Measurements from ENCODE around the gene MOXD1.

MOXD1 gene

DNA sequence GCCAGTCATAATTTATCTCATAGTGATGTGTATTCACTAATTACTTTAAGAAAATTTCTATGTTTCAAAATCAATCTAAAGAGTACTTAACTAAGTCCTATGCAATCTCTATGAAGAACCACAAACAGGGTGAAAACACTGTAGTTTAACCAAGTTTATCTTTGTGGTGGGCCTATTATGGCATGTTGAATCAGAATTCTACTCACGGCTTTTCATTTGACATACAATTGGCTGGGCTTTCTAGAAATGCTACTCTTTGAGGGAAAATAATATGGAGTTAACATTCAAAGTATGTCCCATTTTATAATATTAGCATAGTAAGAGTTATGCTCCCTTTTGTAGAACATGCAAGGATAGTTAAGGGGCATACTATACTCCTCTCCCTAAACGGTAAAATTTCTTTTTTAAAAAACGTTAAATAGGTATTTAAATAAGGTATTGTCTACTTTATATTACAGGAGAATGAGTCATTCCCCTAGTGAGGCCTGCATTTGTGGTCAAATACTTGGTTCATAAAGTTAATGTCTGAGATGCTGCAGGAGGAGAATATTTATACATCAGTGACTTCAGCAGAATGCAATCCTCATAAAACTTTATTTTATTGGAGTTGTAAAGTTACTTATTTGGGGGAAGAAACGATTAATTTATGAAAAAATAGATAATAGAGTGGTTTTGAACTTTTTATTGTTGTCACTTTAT is 1.8 kb downstream of the MOXD1 start:
- no peak for DNase-seq (ENCODE audit: low spot score)

DNA sequence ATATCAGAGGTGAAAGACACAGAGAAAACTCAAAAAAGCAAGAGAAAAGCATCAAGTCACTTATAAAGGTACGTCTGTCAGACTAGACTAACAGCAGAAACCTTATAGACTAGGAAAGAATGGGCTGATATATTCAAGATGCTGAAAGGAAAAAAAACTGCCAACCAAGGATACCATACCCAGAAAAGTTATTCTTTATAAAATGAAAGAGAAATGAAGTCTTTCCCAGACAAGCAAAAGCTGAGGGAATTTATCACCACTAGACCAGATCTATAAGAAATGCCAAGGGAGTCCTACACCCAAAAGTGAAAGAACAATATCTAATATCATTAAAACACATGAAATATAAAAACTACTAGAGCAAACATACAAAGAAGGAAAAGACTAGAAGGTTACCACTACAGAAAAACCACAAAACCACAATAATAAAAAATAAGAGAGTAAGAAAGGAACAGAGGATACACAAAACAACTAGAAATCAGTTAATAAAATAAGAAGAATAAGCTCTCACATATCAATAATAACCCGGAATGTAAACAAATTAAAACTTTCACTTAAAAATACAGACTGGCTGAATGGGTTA is 6.2 kb downstream of the MOXD1 start:
- no peak for DNase-seq (ENCODE audit: low spot score)

DNA sequence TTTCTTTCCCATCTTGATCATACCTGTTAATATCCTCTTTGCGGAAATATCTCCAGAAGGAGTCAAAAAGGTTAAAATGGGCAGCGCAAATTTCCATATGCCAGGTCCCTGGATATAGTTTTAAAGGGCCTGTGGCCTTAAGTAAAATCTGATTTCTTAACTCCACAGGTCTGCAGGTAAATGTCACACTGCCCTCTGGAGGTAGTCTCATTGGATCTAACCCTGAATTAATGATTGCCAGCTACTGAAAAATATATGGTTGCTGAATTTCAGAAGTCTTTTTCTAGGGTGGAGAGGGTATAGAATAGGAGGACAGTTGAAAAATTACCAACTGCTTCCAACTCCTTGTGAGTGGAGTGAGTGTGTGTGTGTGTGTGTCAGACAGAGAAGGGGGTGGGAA is 8.5 kb downstream of the MOXD1 start:
- no peak for DNase-seq (ENCODE audit: low spot score)

DNA sequence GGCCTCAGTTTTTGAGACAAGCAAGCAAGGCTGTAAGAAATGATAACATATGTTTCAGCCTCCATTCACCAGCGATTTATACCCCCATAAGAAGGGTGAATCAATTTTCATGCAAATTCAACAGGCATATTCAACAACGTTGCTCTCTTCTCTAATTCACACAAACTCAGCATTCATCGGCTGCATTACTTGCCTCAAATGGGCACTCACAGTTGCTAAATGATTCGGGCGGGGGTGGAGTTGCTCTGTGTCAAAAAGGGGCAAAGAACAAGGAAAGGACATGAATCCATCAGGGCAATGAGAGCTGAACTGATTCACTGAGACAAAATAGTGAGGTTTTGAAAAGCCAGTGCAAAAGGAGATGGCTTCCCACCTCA is 9.0 kb downstream of the MOXD1 start:
- DNase-seq (ENCODE audit: low spot score), result no peak

DNA sequence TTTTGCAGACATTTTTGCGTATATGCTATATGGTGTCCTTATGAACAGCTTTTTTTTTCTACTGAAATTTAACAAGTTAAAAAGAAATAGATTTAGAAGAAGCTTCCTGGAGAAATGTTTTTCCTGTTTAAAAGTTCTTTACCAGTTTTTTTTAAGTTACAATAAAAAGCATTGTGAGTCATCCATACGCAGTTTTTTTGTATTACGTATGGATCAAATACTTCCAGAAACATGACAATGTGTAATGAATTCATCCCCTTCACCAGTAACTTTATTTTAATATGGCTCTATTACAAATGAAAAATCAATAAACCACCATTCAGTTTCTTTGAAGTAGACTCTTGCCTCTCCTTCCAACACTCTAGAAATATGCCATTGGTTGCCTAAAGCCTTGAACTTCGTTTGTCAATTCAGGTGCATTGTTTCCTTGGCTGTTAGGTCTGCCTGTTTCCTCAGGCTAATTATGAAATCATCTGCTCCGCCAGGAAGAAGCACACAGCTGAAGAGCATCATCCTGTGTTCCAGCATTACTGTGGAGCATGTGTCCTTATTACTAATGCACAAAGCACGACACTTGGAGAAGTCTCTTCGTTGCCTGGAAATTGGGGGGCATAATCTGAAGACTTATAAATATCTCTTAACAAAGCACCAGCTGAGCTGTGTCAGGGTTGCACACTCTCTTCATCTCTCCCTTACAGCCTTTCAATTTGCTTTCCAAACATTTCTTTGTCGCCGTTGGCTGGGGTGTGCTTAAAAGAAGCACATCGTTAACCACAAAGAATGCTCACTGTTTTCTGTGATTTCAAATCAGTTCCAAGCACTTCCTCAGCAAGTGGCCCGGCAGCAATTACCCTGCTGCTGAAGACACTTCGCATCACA is 9.6 kb downstream of the MOXD1 start:
- no peak for DNase-seq (ENCODE audit: low spot score)

DNA sequence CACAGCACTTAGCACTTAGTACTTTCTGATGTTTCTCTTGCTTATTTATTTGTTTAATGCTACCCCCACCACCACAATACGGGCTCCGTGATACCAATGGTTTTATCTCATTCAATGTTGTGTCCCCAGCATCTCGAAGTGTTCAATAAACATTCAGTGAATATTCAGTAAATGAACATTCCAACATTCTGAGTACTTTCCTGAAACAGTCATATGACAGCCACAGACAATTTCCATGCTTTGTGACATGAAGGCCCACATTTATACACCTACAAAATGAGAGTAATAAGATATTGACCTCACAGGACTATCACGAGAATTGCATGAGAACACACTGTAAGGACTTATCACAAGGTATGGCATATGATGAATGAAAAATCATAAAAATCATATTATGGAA is 10.8 kb downstream of the MOXD1 start:
- no peak for DNase-seq (ENCODE audit: low spot score)

DNA sequence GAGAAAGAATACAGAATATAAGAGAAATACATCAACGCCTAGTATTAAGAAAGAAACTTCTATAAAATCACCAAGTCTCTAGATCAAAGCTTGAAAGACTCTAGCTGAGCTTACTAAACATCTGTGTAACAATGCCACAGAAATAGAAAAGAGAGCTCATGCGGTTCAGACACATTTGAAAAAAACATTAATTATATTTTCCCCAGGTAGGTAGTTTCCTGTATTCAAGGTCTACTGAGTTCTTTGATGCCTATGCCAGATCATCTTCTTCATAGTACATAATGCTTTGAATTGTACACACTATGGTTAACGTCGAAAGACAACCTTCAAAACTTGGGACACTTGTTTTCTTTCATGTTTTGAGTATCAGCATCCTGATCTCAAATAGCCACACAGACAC is 11.3 kb downstream of the MOXD1 start:
- no peak for DNase-seq (ENCODE audit: low spot score)

DNA sequence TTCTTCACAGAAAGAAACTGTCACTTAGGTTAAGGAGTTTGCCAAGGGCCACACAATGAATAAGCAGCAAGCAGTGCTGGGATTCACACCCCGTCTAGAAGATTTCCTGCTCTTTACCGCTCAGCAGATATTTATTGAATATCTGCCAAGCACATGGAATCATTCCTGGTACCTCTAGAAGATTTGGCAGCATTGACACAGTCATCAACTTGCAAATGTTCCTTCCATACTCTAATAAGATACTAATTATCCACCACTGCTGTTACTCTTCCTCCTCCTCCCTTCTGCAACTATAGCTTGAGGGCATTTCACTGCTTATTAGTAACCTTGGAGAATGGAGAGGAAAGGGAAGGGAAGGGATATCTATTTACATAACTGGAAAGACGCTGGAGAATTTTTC is 13.0 kb downstream of the MOXD1 start:
- peak; percentile 31 for DNase-seq (ENCODE audit: low spot score)

DNA sequence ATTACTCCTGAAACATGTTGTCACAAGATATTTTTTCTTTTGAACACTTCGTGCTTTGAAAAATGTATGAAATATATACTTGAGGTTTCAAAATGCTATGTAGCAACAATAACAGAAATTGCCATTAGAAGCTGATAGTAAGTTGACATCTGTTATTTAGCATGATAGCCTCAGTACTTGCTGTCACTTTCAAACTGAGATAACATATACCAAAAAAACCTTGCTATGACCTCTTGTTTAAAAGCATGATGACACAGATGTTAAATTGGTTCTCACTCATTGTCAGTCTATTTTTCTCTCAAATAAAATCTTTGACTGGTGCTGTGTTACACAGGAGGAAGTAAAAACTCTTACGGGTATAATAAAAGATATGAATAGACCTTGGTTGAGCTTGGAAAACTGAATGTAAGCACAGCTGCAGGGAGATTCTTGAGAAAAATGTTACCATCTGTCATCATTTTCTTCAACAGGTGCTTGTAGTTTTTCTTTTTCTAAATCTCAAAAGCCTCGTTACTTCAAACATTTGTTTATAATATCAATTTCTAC is 18.6 kb downstream of the MOXD1 start:
- DNase-seq (ENCODE audit: low spot score), result no peak

DNA sequence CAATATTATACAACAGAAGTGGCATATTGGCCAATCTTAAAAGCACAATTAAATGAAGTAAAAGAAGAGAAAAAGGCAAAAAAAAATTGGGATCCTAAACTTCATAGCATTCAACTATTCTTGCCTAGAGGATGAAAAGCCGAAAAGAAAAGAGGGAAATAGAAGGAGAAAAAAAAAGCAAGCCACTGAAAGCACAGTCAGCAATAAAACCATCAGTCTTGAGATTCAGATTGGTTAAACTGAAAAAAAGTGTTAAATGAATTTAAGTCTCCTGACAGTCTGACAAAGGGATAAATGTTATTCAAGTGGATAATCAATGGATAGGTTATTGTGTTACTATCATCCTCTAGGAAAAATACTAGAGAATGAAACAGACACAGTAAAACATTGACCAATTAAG is 19.9 kb downstream of the MOXD1 start:
- DNase-seq (ENCODE audit: low spot score), result no peak

DNA sequence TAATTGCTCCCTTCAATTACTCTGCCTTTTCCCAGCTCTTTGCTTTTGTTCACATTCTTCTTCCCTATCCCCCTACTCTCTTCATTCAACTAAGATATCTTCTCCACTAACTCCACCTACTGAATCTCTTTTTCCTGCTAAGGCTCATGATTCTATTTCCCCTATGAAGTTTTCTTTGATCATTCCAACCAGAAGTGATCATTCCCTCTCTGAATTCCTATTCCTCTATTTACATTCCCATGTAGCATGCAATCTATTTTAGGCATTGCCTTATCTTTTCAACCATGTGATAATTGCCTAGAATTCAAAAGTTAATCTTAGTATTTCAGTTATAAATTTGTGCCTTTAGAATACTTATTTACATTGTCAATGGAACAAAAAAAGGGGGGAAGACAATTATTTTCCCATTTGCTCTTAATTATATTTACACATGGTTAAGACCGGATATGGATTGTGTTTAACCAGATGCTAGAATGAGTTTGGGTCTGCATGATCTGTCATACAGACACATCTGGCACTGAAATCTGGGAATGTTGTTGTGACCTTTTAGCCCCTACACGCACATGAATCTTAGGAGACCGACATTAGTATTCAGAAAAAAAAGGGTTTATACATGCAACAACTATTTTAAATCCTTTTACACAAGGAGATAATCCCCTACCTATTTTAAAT is 20.8 kb downstream of the MOXD1 start:
- no peak for DNase-seq (ENCODE audit: low spot score)

DNA sequence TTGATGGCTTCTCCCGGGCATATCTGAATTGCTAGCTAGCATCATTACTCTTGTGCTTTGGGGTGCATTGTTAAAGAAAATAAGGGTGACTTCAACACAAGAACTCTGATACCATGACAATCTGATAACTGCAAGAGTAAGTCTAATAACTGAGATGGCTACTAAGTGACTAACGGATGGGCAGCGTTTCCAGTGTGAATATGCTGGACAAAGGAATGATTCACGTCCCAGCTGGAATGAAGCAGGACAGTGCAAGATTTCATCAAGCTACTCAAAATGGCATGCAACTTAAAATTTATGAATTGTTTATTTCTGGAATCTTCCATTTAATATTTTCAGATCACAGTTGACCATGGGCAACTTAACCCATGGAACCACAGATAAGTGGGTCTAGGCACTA is 31.7 kb downstream of the MOXD1 start:
- DNase-seq (ENCODE audit: low spot score), result no peak

DNA sequence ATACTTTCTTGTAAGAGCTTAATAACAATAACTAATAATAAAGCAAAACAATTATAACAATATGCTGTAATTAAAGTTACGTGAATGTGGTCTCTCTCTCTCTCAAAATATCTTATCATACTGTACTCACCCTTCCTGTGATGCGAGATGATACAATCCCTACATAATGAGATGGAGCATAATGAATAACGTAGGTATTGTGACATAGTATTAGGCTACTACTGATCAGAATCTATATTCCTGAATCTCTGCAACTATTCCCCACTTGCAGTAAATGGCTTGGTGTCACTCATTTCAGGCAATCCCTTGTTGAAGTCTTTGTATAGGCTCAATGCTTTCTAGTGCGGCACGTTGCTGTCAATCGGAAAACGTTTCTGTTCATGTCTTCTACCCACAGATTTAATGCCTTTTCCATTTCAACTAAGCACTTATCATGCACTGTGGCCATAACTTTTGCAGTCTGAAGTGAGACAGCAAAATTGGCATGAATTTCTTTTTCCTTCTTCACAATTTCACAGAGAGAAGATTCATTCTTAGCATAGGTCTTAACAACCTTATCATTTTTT is 32.3 kb downstream of the MOXD1 start:
- DNase-seq (ENCODE audit: low spot score), result no peak

DNA sequence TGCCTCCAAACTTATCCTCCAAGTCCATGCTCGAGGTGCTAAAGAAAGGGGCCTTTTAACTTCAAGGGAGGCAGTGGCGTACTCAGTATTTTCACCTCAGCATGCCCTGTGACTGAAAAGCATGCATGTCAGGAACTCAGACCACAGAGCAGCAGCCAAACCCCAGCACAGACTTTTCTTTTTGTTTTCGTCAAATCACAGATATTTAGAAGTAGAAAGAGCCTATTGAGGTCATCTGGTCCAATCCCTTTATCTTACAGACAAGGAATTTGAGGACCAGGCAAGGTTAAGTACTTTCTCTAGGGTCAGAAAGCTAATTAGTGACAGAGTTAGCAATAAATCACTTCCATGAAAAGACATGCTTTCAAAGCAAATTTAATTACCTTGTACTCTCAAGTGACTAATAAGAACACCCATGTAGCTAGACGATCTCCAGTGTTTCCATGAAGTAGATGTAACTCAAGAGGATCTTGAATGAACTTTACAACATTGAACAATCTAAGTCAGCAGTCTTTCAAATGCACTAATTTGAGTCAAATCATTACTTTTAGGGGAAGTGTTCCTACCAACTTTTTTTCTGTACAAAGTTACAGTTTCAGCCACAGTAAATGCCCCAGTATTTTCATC is 35.9 kb downstream of the MOXD1 start:
- DNase-seq (ENCODE audit: low spot score), result peak; percentile 73

DNA sequence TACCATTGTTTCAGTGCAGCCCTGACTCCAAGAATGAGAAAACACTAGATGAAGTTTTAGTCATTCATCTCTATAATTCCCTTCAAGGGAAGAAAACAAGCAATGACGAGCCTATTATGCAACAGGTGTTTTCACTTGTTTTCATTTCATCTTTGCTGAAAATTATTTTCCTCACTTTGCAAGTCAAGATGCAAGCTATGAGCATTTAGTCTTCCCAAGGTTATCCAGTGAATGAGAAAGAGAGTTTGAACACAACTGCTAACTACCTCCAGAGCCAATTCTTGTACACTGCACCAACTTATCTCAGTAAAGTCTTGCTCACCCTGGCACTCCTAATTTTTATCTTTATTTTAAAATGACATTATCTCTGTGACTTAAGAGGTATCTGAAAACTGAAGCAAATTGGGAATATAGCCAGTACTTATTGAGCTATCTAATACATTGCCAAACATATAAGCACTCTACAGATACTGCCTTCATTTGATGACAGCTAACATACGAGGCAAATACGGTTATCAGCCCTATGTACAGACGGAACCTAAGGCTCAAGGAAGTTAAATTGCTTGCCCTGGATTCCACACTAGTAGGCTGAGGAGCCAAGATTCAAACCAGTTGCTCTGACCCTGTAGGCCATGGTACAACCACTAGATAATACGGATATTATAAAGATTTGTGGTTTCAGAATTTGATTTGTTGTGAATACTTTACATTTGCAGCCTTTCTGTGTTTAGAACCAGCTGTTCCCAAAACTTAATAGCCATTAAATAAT is 36.8 kb downstream of the MOXD1 start:
- DNase-seq (ENCODE audit: low spot score), result no peak

DNA sequence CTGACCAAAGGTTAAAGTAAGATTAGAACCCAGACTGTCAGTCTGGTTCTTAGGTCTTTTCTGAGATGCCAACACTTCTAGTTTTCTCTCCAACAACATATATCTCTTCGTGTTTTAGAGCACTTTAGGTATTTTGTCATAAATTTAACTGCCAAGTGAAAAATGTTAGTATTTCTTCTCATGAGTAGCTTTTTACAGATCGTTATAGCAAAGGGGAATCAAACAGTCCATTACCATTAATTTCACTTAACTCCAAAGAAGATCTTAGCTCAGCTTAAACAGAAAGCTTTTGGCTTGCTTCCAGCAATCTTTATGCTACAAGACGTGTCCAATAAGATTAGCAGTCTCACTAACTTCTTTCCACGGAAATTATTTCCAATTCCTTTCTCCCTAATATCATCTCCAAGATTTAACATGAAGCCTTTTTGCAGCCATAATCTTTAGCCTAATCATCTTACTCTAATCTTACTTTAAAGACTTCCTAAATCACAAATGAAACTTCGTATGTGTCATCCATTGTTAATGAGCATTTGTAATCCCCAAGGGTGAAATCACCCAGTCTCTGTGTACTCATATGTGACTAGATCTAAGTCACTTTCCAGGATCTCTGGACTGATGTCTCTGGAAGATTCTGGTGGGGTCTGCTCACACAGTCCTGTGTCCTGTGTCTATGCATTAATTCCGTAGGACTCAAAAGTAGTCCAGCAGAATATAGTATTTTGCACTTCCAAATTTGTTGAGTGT is 38.7 kb downstream of the MOXD1 start:
- no peak for DNase-seq (ENCODE audit: low spot score)

DNA sequence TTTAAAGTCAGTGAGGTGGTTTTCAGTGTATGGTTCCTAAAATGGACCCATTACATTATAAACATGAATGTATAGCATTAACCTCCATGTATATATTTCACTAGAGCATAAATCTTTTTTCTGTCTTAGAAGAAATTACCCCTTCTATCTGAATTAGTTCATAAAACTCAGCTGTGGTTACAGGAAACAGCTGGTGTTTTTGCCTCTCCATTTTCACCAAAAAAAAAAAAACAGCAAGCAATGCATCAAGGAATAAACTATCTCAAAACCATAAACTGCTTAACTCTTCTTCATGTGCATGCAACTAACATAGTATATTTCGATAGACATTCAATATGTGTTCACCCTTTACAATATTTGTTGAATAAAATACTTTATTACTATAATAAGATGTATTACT is 40.2 kb downstream of the MOXD1 start:
- DNase-seq (ENCODE audit: low spot score), result no peak

DNA sequence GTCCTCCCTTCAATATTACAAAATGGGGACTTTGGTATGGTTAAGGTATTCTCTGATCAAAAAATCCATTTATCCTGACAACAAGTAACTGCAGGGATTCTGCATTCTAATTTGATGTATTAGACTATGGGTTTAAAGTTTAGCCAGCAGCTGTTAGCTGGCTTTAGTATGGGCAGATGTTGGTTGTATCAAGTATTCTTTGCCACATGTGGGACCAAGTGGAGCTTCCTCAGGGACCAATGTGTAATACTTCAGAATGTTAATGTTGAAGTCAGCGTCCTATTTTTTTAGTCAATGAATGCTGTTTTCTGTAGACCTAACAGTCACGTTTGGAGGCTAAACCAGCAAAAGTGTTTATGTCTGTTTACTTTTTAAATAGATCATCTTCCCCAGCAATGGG is 41.4 kb downstream of the MOXD1 start:
- no peak for DNase-seq (ENCODE audit: low spot score)

DNA sequence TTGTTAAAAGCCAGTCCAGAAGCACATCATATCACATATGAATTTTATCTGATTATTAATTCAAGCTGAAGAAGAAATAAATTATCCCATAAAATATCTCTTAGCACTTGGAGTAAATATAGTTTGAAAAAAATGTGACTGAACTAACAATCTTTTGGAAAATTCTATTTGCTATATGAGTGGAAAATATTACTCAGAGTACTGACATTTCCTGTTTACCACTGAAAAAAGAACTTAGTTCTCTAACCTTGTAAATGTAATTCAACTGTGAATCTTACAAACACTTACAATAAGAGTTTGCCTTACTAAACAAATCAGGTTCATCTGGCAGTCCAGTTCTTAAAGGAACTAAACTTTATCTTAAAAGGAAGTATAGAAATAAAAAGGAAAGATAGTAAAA is 44.2 kb downstream of the MOXD1 start:
- no peak for DNase-seq (ENCODE audit: low spot score)

DNA sequence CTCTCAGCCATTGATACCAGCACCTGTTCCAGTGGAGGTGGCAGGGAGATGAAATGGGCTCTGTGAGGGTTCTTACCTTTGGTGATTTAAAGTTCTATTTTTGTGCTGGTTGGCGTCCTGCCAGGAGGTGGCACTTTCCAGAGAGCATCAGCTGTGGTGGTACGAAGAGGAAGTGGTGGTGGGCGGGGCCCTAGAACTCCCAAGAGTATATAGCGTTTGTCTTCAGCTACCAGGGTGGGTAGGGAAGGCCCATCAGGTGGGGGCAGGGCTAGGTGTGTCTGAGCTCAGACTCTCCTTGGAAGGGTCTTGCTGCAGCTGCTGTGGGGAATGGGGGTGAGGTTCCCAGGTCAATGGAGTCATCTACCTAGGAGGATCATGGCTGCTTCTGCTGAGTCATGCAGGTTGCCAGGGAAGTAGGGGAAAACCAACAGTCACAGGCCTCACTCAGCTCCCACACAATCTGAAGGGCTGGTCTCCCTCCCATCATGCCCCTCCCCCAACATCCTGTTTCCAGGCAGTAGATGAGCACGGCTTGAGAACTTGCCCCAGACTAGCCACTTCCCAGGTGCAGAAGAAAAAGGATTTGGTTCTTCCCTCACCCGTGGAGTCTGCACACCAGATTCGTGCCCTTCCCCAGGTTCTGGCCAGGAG is 46.6 kb downstream of the MOXD1 start:
- DNase-seq (ENCODE audit: low spot score), result no peak

All from COLO829 (cell line).